Measurements from ENCODE around the gene GLRA1.

The GLRA1 gene

DNA sequence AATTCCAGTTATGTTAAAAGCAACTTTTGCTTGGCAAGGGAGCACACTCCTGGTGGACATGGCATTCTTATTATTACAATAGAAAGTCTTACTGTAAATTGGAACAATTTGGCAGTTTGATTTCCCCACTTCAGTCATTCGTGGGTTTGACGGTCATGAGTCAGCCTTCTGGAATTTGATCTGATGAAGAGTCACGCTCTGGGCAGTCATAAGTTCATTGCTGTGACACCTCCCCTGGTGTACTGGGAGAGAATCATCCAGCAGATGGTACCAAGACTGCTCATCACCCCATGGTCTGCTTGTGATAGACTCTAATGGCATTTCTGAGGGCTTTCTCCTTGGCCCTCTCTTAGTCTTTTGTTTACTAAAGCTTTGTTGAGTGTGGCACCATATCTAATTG, 53.8 kb downstream of the GLRA1 start:
- no peak for DNase-seq (ENCODE audit: low read depth)
- no peak overlapping the region for H3K4me3 ChIP-seq (ENCODE audit: low read depth, low read length)
- in situ Hi-C loops (cut with HindIII; ENCODE audit: low sequenced_read_pairs) = loop anchor here (10.0 kb wide), 1 partner anchor 466 kb away; no protein-coding TSS in a partner anchor
- TF ChIP-seq CTCF (IDR thresholded peaks at IDR 0.05; ENCODE audit: low read depth, low read length, missing control alignments) = no peak

GRCh38 chr5:151870271-151870670, 54.4 kb downstream of the GLRA1 start:
- no peak overlapping the region for H3K4me3 ChIP-seq (ENCODE audit: low read depth, low read length)
- no peak for DNase-seq (ENCODE audit: low read depth)
- in situ Hi-C loops (cut with HindIII; ENCODE audit: low sequenced_read_pairs) = loop anchor here (10.0 kb wide), 1 partner anchor 465 kb away; no protein-coding TSS in a partner anchor
- no peak for TF ChIP-seq CTCF (IDR thresholded peaks at IDR 0.05; ENCODE audit: low read depth, low read length, missing control alignments)

DNA sequence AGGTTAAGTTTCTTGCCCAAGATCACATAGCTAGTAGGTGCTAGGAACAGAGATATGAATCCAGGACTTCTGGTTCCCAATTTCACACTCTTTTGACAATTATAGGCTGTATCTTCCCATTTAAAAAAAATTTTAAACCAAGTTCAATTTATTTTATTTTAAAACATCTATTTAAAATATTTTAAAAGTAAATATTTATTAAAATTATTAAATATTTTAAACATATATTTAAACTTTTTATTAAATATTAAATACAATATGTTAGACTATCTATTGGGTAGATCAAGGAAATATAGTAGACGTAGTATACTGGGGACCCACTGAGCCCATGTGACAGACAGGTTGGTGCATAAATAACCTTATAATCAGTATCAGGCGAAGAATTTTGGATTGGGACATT, 54.8 kb downstream of the GLRA1 start:
- H3K4me3 ChIP-seq (ENCODE audit: low read depth, low read length) = no peak overlapping the region
- no peak for TF ChIP-seq CTCF (IDR thresholded peaks at IDR 0.05; ENCODE audit: low read depth, low read length, missing control alignments)
- in situ Hi-C loops (cut with HindIII; ENCODE audit: low sequenced_read_pairs) = loop anchor here (10.0 kb wide), 1 partner anchor 465 kb away; no protein-coding TSS in a partner anchor

DNA sequence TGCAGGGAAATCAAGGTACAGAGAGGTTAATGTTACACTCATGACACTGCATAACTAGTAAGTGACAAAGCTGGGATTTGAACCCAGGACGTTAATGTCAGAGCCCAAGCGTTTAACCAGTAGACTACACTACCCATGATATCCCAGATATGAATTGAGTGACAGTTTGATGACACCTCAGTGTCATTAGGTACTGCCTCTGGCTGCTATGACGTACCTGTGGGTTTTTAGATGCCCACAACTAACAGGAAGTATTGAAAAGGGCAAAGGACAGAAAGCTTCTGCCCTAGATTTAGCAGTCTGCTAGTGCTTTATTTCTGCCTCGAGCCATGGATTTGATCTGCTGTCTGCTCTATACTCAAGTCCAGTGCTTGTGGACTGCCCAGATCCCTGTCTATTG, 56.2 kb downstream of the GLRA1 start:
- in situ Hi-C loops (cut with HindIII; ENCODE audit: low sequenced_read_pairs) = no loop called here
- TF ChIP-seq CTCF (IDR thresholded peaks at IDR 0.05; ENCODE audit: low read depth, low read length, missing control alignments) = no peak
- no peak overlapping the region for H3K4me3 ChIP-seq (ENCODE audit: low read depth, low read length)
- DNase-seq (ENCODE audit: low read depth) = no peak

More for the DNA sequence above, 54.8 kb downstream of the GLRA1 start:
- DNase-seq (ENCODE audit: low read depth) = no peak

GRCh38 chr5:151864061-151864748, 60.4 kb downstream of the GLRA1 start:
- no peak overlapping the region for H3K4me3 ChIP-seq (ENCODE audit: low read depth, low read length)
- in situ Hi-C loops (cut with HindIII; ENCODE audit: low sequenced_read_pairs) = no loop called here
- no peak for DNase-seq (ENCODE audit: low read depth)
- TF ChIP-seq CTCF (IDR thresholded peaks at IDR 0.05; ENCODE audit: low read depth, low read length, missing control alignments) = no peak

DNA sequence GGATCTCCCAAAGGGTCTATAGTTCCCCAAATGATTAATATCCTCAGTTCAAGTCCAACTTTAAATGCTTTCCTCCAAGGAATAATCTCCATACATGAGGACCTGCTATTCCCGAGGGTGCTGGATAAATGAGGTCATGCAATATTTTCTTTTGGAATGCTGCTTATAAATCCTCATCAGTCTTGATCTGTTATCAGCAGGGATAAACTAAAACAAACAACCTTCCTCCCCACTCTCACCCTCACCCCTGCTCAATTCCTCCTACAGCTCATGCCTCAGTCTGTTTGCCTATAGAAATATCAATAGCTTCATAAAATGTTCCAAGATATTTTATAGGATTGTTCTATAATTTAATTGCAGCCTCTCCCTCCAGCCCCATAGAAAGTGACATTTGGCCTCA, 61.1 kb downstream of the GLRA1 start:
- in situ Hi-C loops (cut with HindIII; ENCODE audit: low sequenced_read_pairs) = no loop called here
- DNase-seq (ENCODE audit: low read depth) = no peak
- no peak overlapping the region for H3K4me3 ChIP-seq (ENCODE audit: low read depth, low read length)
- TF ChIP-seq CTCF (IDR thresholded peaks at IDR 0.05; ENCODE audit: low read depth, low read length, missing control alignments) = no peak

Data from astrocyte of the cerebellum (primary cell).